SKM-1 (cell line): ENCODE results near the gene RNF157.

Experiments used
- DNase-seq: peaks from one replicate; lab custom pipeline; 2025; ENCODE audit not compliant: unreplicated experiment; lab: John Stamatoyannopoulos, UW

The RNF157 gene

GRCh38 chr17:76102944-76103273, 137.4 kb downstream of the RNF157 start:
- DNase-seq: no peak

GRCh38 chr17:76097716-76098295, 142.5 kb downstream of the RNF157 start:
- no peak for DNase-seq

GRCh38 chr17:76095943-76096342, 144.3 kb downstream of the RNF157 start:
- no peak for DNase-seq

GRCh38 chr17:76094046-76094445, 146.2 kb downstream of the RNF157 start:
- DNase-seq: no peak

GRCh38 chr17:76092526-76093413, 147.5 kb downstream of the RNF157 start:
- DNase-seq: no peak
